Liver (tissue), 9 donors: ENCODE data around the gene CDCA3. TPM values are rescaled to one million over a fixed set of nuclear protein-coding genes. Genes with fewer than 3 reads are reported as not detected.

Experiments
- DNase-seq: peaks from one replicate; pipeline ENCODE4 v3.0.0-alpha.2; 2017; ENCODE audit warnings: low spot score
- H3K27ac ChIP-seq, 2 donors: one replicate each; pipeline ENCODE4 v1.7.0; 2013; ENCODE audit warnings: inconsistent platforms in 2 of 2, low read length in 2 of 2, control low read depth in 1 of 2, low read depth in 1 of 2, mild to moderate bottlenecking in 1 of 2
- H3K27me3 ChIP-seq, 4 donors: one replicate each; pipeline versions ENCODE4 v1.6.1 to v1.7.0; 2013; ENCODE audit warnings: low read length in 3 of 4, inconsistent platforms in 1 of 4, mild to moderate bottlenecking in 1 of 4, moderate library complexity in 1 of 4; ENCODE audit not compliant: control insufficient read depth in 4 of 4, insufficient read depth in 4 of 4
- H3K36me3 ChIP-seq, 4 donors: one replicate each; pipeline versions ENCODE4 v1.6.1 to v1.7.0; 2013; ENCODE audit warnings: low read length in 3 of 4, mild to moderate bottlenecking in 3 of 4, low read depth in 1 of 4, moderate library complexity in 1 of 4; ENCODE audit not compliant: control insufficient read depth in 4 of 4, insufficient read depth in 3 of 4
- H3K4me1 ChIP-seq, 4 donors: one replicate each; pipeline versions ENCODE4 v1.6.1 to v1.7.0; 2013; ENCODE audit warnings: low read length in 3 of 4, mild to moderate bottlenecking in 3 of 4, moderate library complexity in 1 of 4; ENCODE audit not compliant: control insufficient read depth in 4 of 4, insufficient read depth in 4 of 4
- H3K4me3 ChIP-seq, 3 donors: one replicate each; pipeline versions ENCODE4 v1.6.1 to v1.7.0; 2013; ENCODE audit warnings: low read length in 3 of 3, control low read depth in 1 of 3, low read depth in 1 of 3, mild to moderate bottlenecking in 1 of 3
- H3K9ac ChIP-seq, 2 donors: one replicate each; pipeline ENCODE4 v1.7.0; 2013; ENCODE audit warnings: low read length in 2 of 2, mild to moderate bottlenecking in 2 of 2, moderate library complexity in 2 of 2, control low read depth in 1 of 2, low read depth in 1 of 2
- H3K9me3 ChIP-seq, 4 donors: one replicate each; pipeline versions ENCODE4 v1.6.1 to v1.7.0; 2013; ENCODE audit warnings: low read length in 3 of 4; ENCODE audit not compliant: control insufficient read depth in 4 of 4
- ATF3 ChIP-seq: IDR thresholded peaks from 2 replicates; pipeline ENCODE4 v1.6.1; 2016; ENCODE audit warnings: antibody characterized with exemption
- EGR1 ChIP-seq, 2 donors: IDR thresholded peaks; 2 replicates each; pipeline ENCODE4 v1.6.1; 2016 to 2018; ENCODE audit warnings: antibody characterized with exemption in 2 of 2, low read depth in 2 of 2
- FOXA1 ChIP-seq: IDR thresholded peaks from 2 replicates; pipeline ENCODE4 v1.6.1; 2016; ENCODE audit warnings: antibody characterized with exemption
- FOXA2 ChIP-seq: IDR thresholded peaks from 2 replicates; pipeline ENCODE4 v1.6.1; 2016; ENCODE audit warnings: antibody characterized with exemption
- GABPA ChIP-seq, 2 donors: IDR thresholded peaks in 1 of 2; conservative IDR thresholded peaks in 1 of 2; 2 replicates each; pipeline ENCODE4 v1.6.1; 2016; ENCODE audit warnings: antibody characterized with exemption in 2 of 2, mild to moderate bottlenecking in 1 of 2, moderate library complexity in 1 of 2
- HNF4A ChIP-seq, 2 donors: conservative IDR thresholded peaks; 2 replicates each; pipeline ENCODE4 v1.6.1; 2016; ENCODE audit warnings: antibody characterized with exemption in 2 of 2, mild to moderate bottlenecking in 2 of 2
- HNF4G ChIP-seq: IDR thresholded peaks from 2 replicates; pipeline ENCODE4 v1.6.1; 2016; ENCODE audit warnings: antibody characterized with exemption
- JUND ChIP-seq, 2 donors: IDR thresholded peaks; 2 replicates each; pipeline ENCODE4 v1.6.1; 2016; ENCODE audit warnings: antibody characterized with exemption in 2 of 2
- NR2F2 ChIP-seq: IDR thresholded peaks from 2 replicates; pipeline ENCODE4 v1.6.1; 2016; ENCODE audit warnings: antibody characterized with exemption
- RAD21 ChIP-seq, 2 donors: IDR thresholded peaks; 2 replicates each; pipeline ENCODE4 v1.6.1; 2016; ENCODE audit warnings: antibody characterized with exemption in 2 of 2, mild to moderate bottlenecking in 2 of 2
- RXRA ChIP-seq, 2 donors: IDR thresholded peaks; 2 replicates each; pipeline ENCODE4 v1.6.1; 2017 to 2018; ENCODE audit warnings: antibody characterized with exemption in 2 of 2, mild to moderate bottlenecking in 1 of 2
- SP1 ChIP-seq: IDR thresholded peaks from 2 replicates; pipeline ENCODE4 v1.6.1; 2018; ENCODE audit warnings: antibody characterized with exemption, mild to moderate bottlenecking
- TAF1 ChIP-seq: conservative IDR thresholded peaks from 2 replicates; pipeline ENCODE4 v1.6.1; 2016; ENCODE audit warnings: antibody characterized with exemption, mild to moderate bottlenecking
- YY1 ChIP-seq: IDR thresholded peaks from 2 replicates; pipeline ENCODE4 v1.6.1; 2016; ENCODE audit warnings: antibody characterized with exemption, mild to moderate bottlenecking
- WGBS: extraction: QIAGEN DNeasy Blood & Tissue Kit; methylation state at CpG from one replicate; pipeline ENCODE4 v1.1.7; 2013; 5-methylcytosine and 5-hydroxymethylcytosine counted together
- polyA plus RNA-seq, 2 donors: library from polyadenylated mRNA; stranded (reverse) in 1 of 2; unstranded in 1 of 2; fragments of 200-250 nt in 1 of 2; fragments of >200 nt in 1 of 2; fragmentation: Nextera tagmentation in 1 of 2; extraction: Ambion mirVana in 1 of 2; gene quantifications; one replicate each; pipeline versions ENCODE4 v1.2.1 to v1.2.3, GENCODE V29; 2013 to 2015
- total RNA-seq, 2 donors: library from RNA; depleted of rRNA; stranded (reverse); fragments of >200 nt; gene quantifications; one replicate each; pipeline ENCODE4 v1.2.3, GENCODE V29; 2014
- TF ChIP-seq, protein P1 (sequence below): IDR thresholded peaks from 2 replicates; pipeline ENCODE4 v1.6.1; 2016; ENCODE audit warnings: antibody characterized with exemption, mild to moderate bottlenecking
- TF ChIP-seq, protein P2 (sequence below): IDR thresholded peaks from 2 replicates; pipeline ENCODE4 v1.6.1; 2016; ENCODE audit warnings: antibody characterized with exemption
- TF ChIP-seq, protein P3 (sequence below): fragments of 150-350 bp; IDR thresholded peaks from 2 replicates; pipeline ENCODE4 v1.5.1; 2017; ENCODE audit warnings: improper control_type of control experiment, low read depth, low read length; ENCODE audit not compliant: missing input control
- donor health status: healthy.
- donor health status: healthy.
- donor health status: healthy.
- donor health status: healthy.
- donor health status: healthy.

The CDCA3 gene
- total and polyA plus RNA-seq, 4 donors, result 0.25 to 26.0 (median 2.6) TPM

GRCh38 chr12:6818222-6818621 is 32.9 kb downstream of the CDCA3 start (continued):
- no peak for TF ChIP-seq HNF4A (conservative IDR thresholded peaks at IDR 0.05)

GRCh38 chr12:6817662-6818157 is 33.4 kb downstream of the CDCA3 start:
- Histone ChIP-seq H3K27ac (peak overlapping the region in 1 of 2 donors; percentile 72), H3K27me3 (no peaks in the 10 kb centered on the region), H3K4me1 (peaks cover 0 to 38% (median 28%) of the 10 kb centered on the region in 4 donors), H3K9me3 (no peaks in the 10 kb centered on the region), H3K36me3 (no peaks in the 10 kb centered on the region), H3K9ac (no peak overlapping the region), H3K4me3 (peak overlapping the region in 1 of 3 donors; percentile 4)
- 85% methylated on average over 20 of the region's 20 CpGs for WGBS
- TF ChIP-seq RAD21 (IDR thresholded peaks at IDR 0.05) (no peak), SP1 (no peak), TAF1 (no peak)
- DNase-seq, result no peak

- H3K4me1 ChIP-seq, result peaks cover 0 to 38% (median 27%) of the 10 kb centered on the region in 4 donors
- H3K27ac ChIP-seq, result no peak overlapping the region
- TF ChIP-seq, protein P1, sequence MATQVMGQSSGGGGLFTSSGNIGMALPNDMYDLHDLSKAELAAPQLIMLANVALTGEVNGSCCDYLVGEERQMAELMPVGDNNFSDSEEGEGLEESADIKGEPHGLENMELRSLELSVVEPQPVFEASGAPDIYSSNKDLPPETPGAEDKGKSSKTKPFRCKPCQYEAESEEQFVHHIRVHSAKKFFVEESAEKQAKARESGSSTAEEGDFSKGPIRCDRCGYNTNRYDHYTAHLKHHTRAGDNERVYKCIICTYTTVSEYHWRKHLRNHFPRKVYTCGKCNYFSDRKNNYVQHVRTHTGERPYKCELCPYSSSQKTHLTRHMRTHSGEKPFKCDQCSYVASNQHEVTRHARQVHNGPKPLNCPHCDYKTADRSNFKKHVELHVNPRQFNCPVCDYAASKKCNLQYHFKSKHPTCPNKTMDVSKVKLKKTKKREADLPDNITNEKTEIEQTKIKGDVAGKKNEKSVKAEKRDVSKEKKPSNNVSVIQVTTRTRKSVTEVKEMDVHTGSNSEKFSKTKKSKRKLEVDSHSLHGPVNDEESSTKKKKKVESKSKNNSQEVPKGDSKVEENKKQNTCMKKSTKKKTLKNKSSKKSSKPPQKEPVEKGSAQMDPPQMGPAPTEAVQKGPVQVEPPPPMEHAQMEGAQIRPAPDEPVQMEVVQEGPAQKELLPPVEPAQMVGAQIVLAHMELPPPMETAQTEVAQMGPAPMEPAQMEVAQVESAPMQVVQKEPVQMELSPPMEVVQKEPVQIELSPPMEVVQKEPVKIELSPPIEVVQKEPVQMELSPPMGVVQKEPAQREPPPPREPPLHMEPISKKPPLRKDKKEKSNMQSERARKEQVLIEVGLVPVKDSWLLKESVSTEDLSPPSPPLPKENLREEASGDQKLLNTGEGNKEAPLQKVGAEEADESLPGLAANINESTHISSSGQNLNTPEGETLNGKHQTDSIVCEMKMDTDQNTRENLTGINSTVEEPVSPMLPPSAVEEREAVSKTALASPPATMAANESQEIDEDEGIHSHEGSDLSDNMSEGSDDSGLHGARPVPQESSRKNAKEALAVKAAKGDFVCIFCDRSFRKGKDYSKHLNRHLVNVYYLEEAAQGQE, result no peak
- TF ChIP-seq, protein P2, sequence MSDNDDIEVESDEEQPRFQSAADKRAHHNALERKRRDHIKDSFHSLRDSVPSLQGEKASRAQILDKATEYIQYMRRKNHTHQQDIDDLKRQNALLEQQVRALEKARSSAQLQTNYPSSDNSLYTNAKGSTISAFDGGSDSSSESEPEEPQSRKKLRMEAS, result no peak
- no peak for TF ChIP-seq JUND (IDR thresholded peaks at IDR 0.05)
- no peak for TF ChIP-seq TAF1
- TF ChIP-seq HNF4G, result no peak
- no peak for TF ChIP-seq RAD21 (IDR thresholded peaks at IDR 0.05)
- TF ChIP-seq, protein P3, sequence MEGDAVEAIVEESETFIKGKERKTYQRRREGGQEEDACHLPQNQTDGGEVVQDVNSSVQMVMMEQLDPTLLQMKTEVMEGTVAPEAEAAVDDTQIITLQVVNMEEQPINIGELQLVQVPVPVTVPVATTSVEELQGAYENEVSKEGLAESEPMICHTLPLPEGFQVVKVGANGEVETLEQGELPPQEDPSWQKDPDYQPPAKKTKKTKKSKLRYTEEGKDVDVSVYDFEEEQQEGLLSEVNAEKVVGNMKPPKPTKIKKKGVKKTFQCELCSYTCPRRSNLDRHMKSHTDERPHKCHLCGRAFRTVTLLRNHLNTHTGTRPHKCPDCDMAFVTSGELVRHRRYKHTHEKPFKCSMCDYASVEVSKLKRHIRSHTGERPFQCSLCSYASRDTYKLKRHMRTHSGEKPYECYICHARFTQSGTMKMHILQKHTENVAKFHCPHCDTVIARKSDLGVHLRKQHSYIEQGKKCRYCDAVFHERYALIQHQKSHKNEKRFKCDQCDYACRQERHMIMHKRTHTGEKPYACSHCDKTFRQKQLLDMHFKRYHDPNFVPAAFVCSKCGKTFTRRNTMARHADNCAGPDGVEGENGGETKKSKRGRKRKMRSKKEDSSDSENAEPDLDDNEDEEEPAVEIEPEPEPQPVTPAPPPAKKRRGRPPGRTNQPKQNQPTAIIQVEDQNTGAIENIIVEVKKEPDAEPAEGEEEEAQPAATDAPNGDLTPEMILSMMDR, result no peak
- no peak for TF ChIP-seq NR2F2
- no peak for TF ChIP-seq FOXA1
- TF ChIP-seq FOXA2, result no peak
- no peak for TF ChIP-seq GABPA (IDR thresholded peaks at IDR 0.05 in 1 of 2, conservative IDR thresholded peaks at IDR 0.05 in 1 of 2)
- no peak for TF ChIP-seq RXRA (IDR thresholded peaks at IDR 0.05)
- TF ChIP-seq YY1, result no peak
- no peak for TF ChIP-seq ATF3
- no peak for TF ChIP-seq SP1
- no peak for TF ChIP-seq EGR1 (IDR thresholded peaks at IDR 0.05; ENCODE audit: low read depth in 2 of 2)
- no peak for DNase-seq
- 93% methylated on average over 8 of the region's 8 CpGs for WGBS
- H3K36me3 ChIP-seq, result no peaks in the 10 kb centered on the region
- no peaks in the 10 kb centered on the region for H3K9me3 ChIP-seq
- no peak overlapping the region for H3K9ac ChIP-seq
- no peaks in the 10 kb centered on the region for H3K27me3 ChIP-seq
- no peak overlapping the region for H3K4me3 ChIP-seq
These were observed 34.0 kb downstream of the CDCA3 start for GRCh38 chr12:6817098-6817497.
